Left renal cortex interstitium (tissue), 4 donors: Measurements from ENCODE around the gene TCEAL5. TPM values are rescaled to one million over a fixed set of nuclear protein-coding genes. Genes with fewer than 3 reads are reported as not detected.
"Not testable (repeated sequence)": the region's sequence is repeated elsewhere in the genome, so short reads cannot be mapped to it uniquely, and the experiment has no call there.

ENCODE experiments used
- DNase-seq, 4 donors: peaks; one replicate each; pipeline ENCODE4 v3.0.0-alpha.2; 2013; ENCODE audit warnings: low read depth in 4 of 4, low spot score in 2 of 4, missing footprints in 1 of 4
- polyA plus RNA-seq, 4 donors: library from polyadenylated mRNA; unstranded; fragments of 120-200 nt; gene quantifications; one replicate each; pipeline ENCODE4 v1.2.1, GENCODE V29; 2013; ENCODE audit not compliant: insufficient read length in 4 of 4

The TCEAL5 gene
- polyA plus RNA-seq, 4 donors, result 13.6 to 15.9 (median 14.8) TPM

DNA sequence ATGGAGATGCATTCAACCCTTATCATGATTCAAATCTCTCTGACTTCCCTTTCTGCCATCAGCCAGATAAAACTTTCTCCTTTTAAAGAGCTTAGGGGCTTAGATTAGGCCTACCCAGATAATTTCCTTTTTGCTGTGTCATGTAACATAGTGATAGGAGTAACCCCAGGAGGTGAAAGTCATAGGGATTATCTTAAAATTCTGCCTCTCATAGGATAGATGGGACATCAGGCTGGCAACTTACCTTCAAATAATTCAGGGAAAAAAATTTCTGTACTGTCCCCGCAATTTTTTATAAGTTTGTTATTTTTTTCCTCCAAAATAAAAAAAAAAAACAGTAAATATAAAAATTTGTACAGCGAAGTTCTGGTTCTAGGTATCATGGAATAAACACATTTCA is 40.9 kb downstream of the TCEAL5 start:
- DNase-seq, result not testable (repeated sequence)

DNA sequence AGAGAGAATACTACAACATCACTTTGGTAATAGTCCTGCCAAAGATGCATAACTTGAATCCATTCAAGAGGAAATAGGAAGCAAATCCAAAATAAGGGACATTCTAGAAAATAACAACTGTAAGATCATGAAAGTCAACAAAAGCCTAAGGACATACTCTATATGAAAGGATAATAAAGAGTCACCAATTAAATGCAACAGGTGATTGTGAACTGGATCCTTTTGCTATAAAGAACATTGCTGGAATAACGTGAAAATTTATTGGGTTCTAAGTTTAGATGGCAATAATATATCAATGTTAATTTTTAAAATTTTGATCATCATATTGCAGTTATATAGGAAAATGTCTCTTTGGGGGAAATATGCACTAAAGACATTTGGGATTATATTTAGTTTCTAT is 41.7 kb downstream of the TCEAL5 start:
- DNase-seq, result no peak

DNA sequence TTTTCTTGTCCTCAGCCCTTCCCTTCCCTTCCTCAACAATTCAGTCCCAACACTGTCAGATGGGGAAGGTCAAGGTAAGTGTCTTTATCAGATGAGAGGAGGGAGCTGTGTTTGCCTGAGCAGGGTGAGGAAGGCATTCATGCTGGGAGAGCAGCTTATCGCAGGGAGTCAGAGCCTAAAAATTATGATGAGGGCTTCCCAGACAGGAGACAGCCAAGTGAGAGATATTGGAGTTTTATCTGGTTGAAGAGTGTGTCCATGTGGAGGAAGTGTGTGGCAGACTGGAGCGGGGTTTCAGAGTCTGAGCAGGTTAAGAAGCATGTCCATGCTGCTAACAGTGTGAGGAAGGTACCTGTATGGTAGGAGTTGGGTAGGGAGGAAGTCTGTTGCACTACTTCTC is 43.3 kb downstream of the TCEAL5 start:
- no peak for DNase-seq

DNA sequence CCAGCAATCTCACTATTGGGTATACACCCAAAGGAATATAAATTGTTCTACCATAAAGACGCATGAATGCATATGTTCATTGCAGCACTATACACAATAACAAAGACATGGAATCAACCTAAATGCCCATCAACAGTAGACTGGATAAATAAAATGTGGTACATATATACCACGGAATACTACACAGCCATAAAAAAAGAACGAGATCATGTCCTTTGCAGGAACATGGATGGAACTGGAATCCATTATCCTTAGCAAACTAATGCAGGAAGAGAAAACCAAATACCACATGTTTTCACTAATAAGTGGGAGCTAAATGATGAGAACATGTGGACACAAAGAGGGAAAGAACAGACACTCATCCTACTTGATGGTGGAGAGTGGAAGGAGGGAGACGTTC is 50.6 kb downstream of the TCEAL5 start:
- DNase-seq, result not testable (repeated sequence)

Other genes with a start within 250 kb of the TCEAL5 start
- gene BEX1, start 212.6 kb downstream of the TCEAL5 start, polyA plus RNA-seq, result 10 to 100 TPM; 49.2 to 77.6 (median 67.4) TPM
- under 1 TPM in 3 of 4 donors, not detected in 1; 0.16 to 0.47 (median 0.30) TPM for gene NXF3, start 183.6 kb downstream of the TCEAL5 start, polyA plus RNA-seq
- gene BEX4, start 61.6 kb downstream of the TCEAL5 start, polyA plus RNA-seq, result 100 to 1,000 TPM; 149 to 177 (median 160) TPM
- gene TCEAL8, start 21.6 kb downstream of the TCEAL5 start, polyA plus RNA-seq, result 100 to 1,000 TPM; 123 to 168 (median 141) TPM
- 10 to 100 TPM; 67.7 to 89.6 (median 80.8) TPM for gene BEX2, start 34.2 kb upstream of the TCEAL5 start, polyA plus RNA-seq
- gene TCEAL7, start 53.5 kb upstream of the TCEAL5 start, polyA plus RNA-seq, result 10 to 100 TPM; 30.6 to 49.6 (median 38.2) TPM
- 100 to 1,000 TPM; 195 to 252 (median 216) TPM for gene TCEAL9, start 79.8 kb upstream of the TCEAL5 start, polyA plus RNA-seq
- gene BEX3, start 99.8 kb upstream of the TCEAL5 start, polyA plus RNA-seq, result 100 to 1,000 TPM; 494 to 583 (median 538) TPM
- gene RAB40A, start 242.7 kb upstream of the TCEAL5 start, polyA plus RNA-seq, result 1 to 10 TPM; 1.9 to 4.8 (median 3.5) TPM